Measurements from ENCODE around the gene ADAT2. TPM values are rescaled to one million over a fixed set of nuclear protein-coding genes. Genes with fewer than 3 reads are reported as not detected.

The ADAT2 gene
- total and polyA plus RNA-seq, 2 of the 4 experiments (the other 2 are of a cell fraction) = 2.7 to 5.4 TPM

DNA sequence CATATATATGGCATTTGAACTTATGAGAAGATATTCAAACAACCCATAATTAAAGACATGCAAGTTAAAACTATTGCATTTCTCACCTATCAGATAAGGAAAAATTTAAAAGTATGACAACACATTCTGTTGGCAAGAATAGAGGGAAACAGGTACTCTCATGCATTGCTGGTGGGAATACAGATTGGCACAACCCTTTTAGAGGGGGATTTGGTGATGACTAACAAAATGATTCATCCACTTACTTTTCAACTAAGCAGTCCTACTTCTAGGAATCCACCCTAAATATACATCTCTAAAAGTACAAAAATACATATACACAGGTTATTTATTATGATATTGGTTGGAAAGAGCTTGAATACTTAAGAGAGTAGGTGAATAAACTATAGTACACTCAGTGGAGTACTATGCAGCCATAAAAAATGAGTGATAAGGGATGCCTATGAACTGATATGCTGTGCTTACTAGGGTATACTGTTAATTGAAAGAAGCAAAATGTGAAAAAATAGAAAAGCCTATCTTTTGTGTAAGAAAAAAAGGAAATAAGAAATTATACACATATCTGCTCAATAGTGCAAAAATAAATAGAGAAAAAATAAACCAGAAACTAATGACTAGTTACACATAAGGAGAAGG lies 42.2 kb downstream of the ADAT2 start:
- Histone ChIP-seq H2AFZ (replicated peaks; ENCODE audit: low read length, poor library complexity) (no peak overlapping the region), H3K18ac (ENCODE audit: low read depth, low read length) (no peak overlapping the region), H3K9me3 (ENCODE audit: control insufficient read depth, insufficient read depth, low read length) (no peaks in the 10 kb centered on the region), H4K91ac (ENCODE audit: insufficient read depth, low read depth, low read length) (no peak overlapping the region), H2AK9ac (replicated peaks; ENCODE audit: low read depth, low read length, poor library complexity) (no peak overlapping the region), H2BK120ac (ENCODE audit: low read depth, low read length) (no peak overlapping the region), H3K4me3 (ENCODE audit: insufficient read depth, low read depth, low read length) (no peak overlapping the region), H3K4me2 (ENCODE audit: low read depth, low read length) (no peak overlapping the region), H2BK15ac (ENCODE audit: low read depth, low read length) (no peak overlapping the region), H3K14ac (replicated peaks; ENCODE audit: low read depth, low read length) (no peak overlapping the region), H3K27ac (ENCODE audit: insufficient read depth, low read length) (no peak overlapping the region), H2BK5ac (ENCODE audit: low read depth, low read length, poor library complexity, severe bottlenecking) (no peak overlapping the region), H2AK5ac (ENCODE audit: low read depth, low read length) (no peak overlapping the region), H3K36me3 (ENCODE audit: control insufficient read depth, insufficient read depth, low read length) (no peaks in the 10 kb centered on the region), H3K9ac (ENCODE audit: low read depth, low read length) (no peak overlapping the region), H3K79me1 (ENCODE audit: low read depth in 1 of 2, low read length in 2 of 2) (no peaks in the 10 kb centered on the region), H4K5ac (ENCODE audit: low read depth, low read length) (no peak overlapping the region), H3K9me1 (ENCODE audit: insufficient read depth, low read length) (no peaks in the 10 kb centered on the region), H4K20me1 (ENCODE audit: insufficient read depth, low read length) (no peaks in the 10 kb centered on the region), H3K4me1 (ENCODE audit: control insufficient read depth, insufficient read depth, low read length) (no peaks in the 10 kb centered on the region; the same call in 1 of the 2 replicates), H2BK20ac (ENCODE audit: low read depth, low read length) (no peak overlapping the region), H3K56ac (ENCODE audit: extremely low read depth, insufficient read depth, low read length) (no peak overlapping the region), H3K23ac (ENCODE audit: low read depth, low read length) (no peak overlapping the region), H3K4ac (ENCODE audit: low read depth, low read length) (no peak overlapping the region), H4K8ac (ENCODE audit: low read depth in 2 of 2, low read length in 2 of 2) (no peak overlapping the region), H3K27me3 (ENCODE audit: control insufficient read depth, insufficient read depth, low read length) (no peaks in the 10 kb centered on the region; the same call in none of the 2 replicates)
- ChIA-PET POLR2A (ENCODE audit: unreplicated experiment) (no interaction called here), CTCF (no interaction called here)
- no TSS peak for BruUV-seq (replicated peaks)
- dilution Hi-C loops (cut with HindIII; ENCODE audit: low sequenced_read_pairs, unreplicated experiment) (no loop called here), intact Hi-C loops (cut with micrococcal nuclease) (no loop called here), in situ Hi-C loops (cut with MboI; ENCODE audit: low sequenced_read_pairs) (no loop called here)
- ATAC-seq (ENCODE audit: low read depth) (no peak), DNase-seq (no peak)
- TF ChIP-seq MXI1 (IDR thresholded peaks at IDR 0.05; ENCODE audit: borderline replicate concordance, low read depth, low read length) (no peak), RCOR1 (IDR thresholded peaks at IDR 0.05; ENCODE audit: insufficient replicate concordance, low read length) (no peak), CHD1 (IDR thresholded peaks at IDR 0.05; ENCODE audit: low read depth, low read length) (no peak), USF2 (IDR thresholded peaks at IDR 0.05; ENCODE audit: low read depth, low read length) (no peak), NFE2L2 (IDR thresholded peaks at IDR 0.05; ENCODE audit: low read depth, low read length) (no peak), POLR2A (IDR thresholded peaks at IDR 0.05; ENCODE audit: low read depth, low read length) (no peak), RFX5 (IDR thresholded peaks at IDR 0.05; ENCODE audit: low read depth, low read length) (no peak), FOS (IDR thresholded peaks at IDR 0.05; ENCODE audit: low read depth, low read length) (no peak), CEBPB (IDR thresholded peaks at IDR 0.05; ENCODE audit: low read depth, low read length) (no peak), CTCF (conservative IDR thresholded peaks at IDR 0.05; ENCODE audit: low read depth, low read length) (no peak), BHLHE40 (IDR thresholded peaks at IDR 0.05; ENCODE audit: low read depth, low read length) (no peak)
